ENCODE measurements around the gene HDHD3.

The HDHD3 gene

DNA sequence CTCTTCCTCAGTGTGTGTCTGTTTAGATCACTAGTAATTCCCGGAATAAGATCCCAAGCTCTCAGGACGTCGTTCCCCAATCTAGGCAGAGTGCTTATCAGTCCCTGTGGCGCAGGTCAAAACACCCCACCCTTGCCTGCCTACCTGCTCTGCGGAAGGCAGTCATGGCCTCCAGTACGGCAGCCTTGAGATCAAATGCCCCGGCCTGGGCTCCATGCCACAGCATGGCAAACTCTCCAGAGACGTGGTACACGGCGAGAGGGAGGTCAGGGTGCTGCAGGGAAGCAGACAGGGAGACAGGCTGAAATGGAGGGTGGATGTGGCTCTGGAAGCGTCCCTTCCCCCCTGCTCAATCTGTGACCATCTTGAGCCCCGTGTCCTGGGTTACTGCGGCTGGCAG is 12.0 kb upstream of the HDHD3 start:
- Histone ChIP-seq H3K4me3 (ENCODE audit: low read length) (no peak overlapping the region), H3F3A (ENCODE audit: insufficient read depth, low read length) (no peaks in the 10 kb centered on the region), H3K36me3 (replicated peaks; ENCODE audit: insufficient read depth, low read length) (no peaks in the 10 kb centered on the region), H3K4me1 (ENCODE audit: low read length) (no peaks in the 10 kb centered on the region), H3K9me3 (replicated peaks; ENCODE audit: insufficient read depth, low read length) (no peaks in the 10 kb centered on the region), H3K4me2 (ENCODE audit: low read depth, low read length) (no peak overlapping the region), H3K9ac (ENCODE audit: low read length) (no peak overlapping the region), H3K27me3 (replicated peaks; ENCODE audit: insufficient read depth, low read length) (no peaks in the 10 kb centered on the region), H4K20me1 (ENCODE audit: insufficient read depth, low read length) (no peaks in the 10 kb centered on the region), H3K27ac (ENCODE audit: low read length) (no peak overlapping the region), H3K79me2 (ENCODE audit: low read length) (no peaks in the 10 kb centered on the region), H3K9me2 (replicated peaks; ENCODE audit: insufficient read depth, low read length) (no peaks in the 10 kb centered on the region), H2AFZ (ENCODE audit: low read length) (no peak overlapping the region)
- TF ChIP-seq EZH2 (optimal IDR thresholded peaks at IDR 0.05; ENCODE audit: low read depth, low read length), result no peak
- no peak for TF ChIP-seq EZH2phosphoT487 (IDR thresholded peaks at IDR 0.05; ENCODE audit: low read length)
- TF ChIP-seq, protein P1, sequence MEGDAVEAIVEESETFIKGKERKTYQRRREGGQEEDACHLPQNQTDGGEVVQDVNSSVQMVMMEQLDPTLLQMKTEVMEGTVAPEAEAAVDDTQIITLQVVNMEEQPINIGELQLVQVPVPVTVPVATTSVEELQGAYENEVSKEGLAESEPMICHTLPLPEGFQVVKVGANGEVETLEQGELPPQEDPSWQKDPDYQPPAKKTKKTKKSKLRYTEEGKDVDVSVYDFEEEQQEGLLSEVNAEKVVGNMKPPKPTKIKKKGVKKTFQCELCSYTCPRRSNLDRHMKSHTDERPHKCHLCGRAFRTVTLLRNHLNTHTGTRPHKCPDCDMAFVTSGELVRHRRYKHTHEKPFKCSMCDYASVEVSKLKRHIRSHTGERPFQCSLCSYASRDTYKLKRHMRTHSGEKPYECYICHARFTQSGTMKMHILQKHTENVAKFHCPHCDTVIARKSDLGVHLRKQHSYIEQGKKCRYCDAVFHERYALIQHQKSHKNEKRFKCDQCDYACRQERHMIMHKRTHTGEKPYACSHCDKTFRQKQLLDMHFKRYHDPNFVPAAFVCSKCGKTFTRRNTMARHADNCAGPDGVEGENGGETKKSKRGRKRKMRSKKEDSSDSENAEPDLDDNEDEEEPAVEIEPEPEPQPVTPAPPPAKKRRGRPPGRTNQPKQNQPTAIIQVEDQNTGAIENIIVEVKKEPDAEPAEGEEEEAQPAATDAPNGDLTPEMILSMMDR (IDR thresholded peaks at IDR 0.05; ENCODE audit: low read length), result no peak
- no peak for DNase-seq

DNA sequence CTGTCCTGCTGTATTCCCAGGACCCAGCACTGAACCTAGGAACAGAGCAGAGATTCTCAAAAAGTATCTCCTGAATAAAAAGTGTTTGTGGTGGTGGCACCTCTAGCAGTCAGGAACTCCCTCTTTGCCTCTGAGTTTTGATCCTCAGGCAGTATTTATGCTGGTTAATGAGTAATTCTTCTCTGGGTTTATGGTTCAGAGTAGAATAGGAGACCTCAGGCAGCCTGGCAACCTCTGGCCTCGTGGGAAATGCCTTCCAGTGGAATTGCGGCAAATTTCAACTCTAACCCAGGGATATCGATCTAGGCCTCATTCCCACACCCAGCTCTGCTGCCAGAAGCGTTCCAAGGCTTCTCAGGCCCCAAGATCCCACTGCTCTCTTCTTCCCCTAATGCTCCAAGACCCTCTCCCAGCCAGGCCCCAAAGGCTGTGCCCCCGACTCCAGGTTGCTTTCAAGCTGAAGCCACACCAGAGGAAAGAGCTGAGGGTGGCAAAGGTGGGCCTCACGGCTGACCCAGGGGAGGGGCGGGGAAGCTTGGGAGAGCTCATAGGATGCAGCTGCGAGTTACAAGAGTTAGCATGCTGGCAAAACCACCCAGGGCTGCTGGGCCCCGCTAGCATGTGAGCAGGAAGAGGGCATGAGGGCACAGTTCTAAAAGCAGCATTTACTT is 10.9 kb upstream of the HDHD3 start:
- no peak overlapping the region for H3K9ac ChIP-seq (ENCODE audit: low read length)
- H3K4me2 ChIP-seq (ENCODE audit: low read depth, low read length), result no peak overlapping the region
- H3F3A ChIP-seq (ENCODE audit: insufficient read depth, low read length), result no peaks in the 10 kb centered on the region
- no peak overlapping the region for H3K27ac ChIP-seq (ENCODE audit: low read length)
- no peak for TF ChIP-seq EZH2 (optimal IDR thresholded peaks at IDR 0.05; ENCODE audit: low read depth, low read length)
- no peak overlapping the region for H2AFZ ChIP-seq (ENCODE audit: low read length)
- no peaks in the 10 kb centered on the region for H3K36me3 ChIP-seq (replicated peaks; ENCODE audit: insufficient read depth, low read length)
- H3K27me3 ChIP-seq (replicated peaks; ENCODE audit: insufficient read depth, low read length), result no peaks in the 10 kb centered on the region
- no peaks in the 10 kb centered on the region for H3K4me1 ChIP-seq (ENCODE audit: low read length)
- H3K79me2 ChIP-seq (ENCODE audit: low read length), result no peaks in the 10 kb centered on the region
- no peaks in the 10 kb centered on the region for H3K9me2 ChIP-seq (replicated peaks; ENCODE audit: insufficient read depth, low read length)
- no peaks in the 10 kb centered on the region for H4K20me1 ChIP-seq (ENCODE audit: insufficient read depth, low read length)
- no peak overlapping the region for H3K4me3 ChIP-seq (ENCODE audit: low read length)
- DNase-seq, result no peak
- no peaks in the 10 kb centered on the region for H3K9me3 ChIP-seq (replicated peaks; ENCODE audit: insufficient read depth, low read length)

DNA sequence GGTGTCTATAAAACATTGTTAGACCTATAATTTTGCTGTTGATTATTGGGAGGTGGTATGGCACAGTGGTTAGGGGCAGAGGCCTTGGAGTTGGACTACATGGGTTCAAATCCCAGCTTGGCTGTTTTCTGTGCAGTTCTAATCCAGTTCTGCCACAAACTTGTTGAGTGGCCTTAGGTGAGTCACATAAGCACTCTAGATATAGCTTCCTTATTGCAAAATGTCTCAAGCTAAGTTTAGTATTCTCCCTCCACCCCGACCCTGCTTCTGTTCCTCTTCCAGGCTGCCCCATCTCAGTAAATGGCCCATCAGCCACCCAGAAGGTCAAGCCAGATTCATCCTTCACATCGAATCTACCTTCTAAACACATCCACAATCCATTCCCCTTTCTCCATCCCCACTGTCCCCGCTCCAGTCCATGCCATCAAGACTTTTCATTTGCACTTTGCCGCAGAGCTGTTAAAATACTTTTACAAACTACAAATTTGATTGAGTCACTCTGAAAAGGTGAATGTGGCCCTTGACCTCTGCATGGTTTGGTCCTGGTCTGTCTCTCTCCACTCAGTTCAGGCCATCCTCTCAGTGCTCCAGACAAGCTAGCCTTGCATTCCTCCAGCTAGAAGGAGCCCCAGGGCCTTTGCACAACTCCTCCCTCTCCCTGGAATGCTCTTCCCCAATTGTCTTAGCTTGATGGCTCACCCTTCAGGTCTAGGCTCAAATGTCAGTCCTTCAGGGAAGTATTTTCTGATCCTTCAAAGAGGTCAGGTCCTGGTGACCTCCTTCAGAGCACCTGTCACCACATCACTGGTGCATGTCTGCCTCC is 10.0 kb upstream of the HDHD3 start:
- Histone ChIP-seq H3K79me2 (ENCODE audit: low read length) (no peaks in the 10 kb centered on the region), H3K36me3 (replicated peaks; ENCODE audit: insufficient read depth, low read length) (no peaks in the 10 kb centered on the region), H3K4me3 (ENCODE audit: low read length) (no peak overlapping the region), H3K27ac (ENCODE audit: low read length) (no peak overlapping the region), H3F3A (ENCODE audit: insufficient read depth, low read length) (no peaks in the 10 kb centered on the region), H3K4me1 (ENCODE audit: low read length) (no peaks in the 10 kb centered on the region), H3K9me3 (replicated peaks; ENCODE audit: insufficient read depth, low read length) (no peaks in the 10 kb centered on the region), H3K4me2 (ENCODE audit: low read depth, low read length) (no peak overlapping the region), H2AFZ (ENCODE audit: low read length) (no peak overlapping the region), H3K9ac (ENCODE audit: low read length) (no peak overlapping the region), H3K27me3 (replicated peaks; ENCODE audit: insufficient read depth, low read length) (no peaks in the 10 kb centered on the region), H4K20me1 (ENCODE audit: insufficient read depth, low read length) (no peaks in the 10 kb centered on the region), H3K9me2 (replicated peaks; ENCODE audit: insufficient read depth, low read length) (no peaks in the 10 kb centered on the region)
- TF ChIP-seq, protein P1 (IDR thresholded peaks at IDR 0.05; ENCODE audit: low read length), result no peak
- TF ChIP-seq EZH2 (optimal IDR thresholded peaks at IDR 0.05; ENCODE audit: low read depth, low read length) (no peak), EZH2phosphoT487 (IDR thresholded peaks at IDR 0.05; ENCODE audit: low read length) (no peak)
- DNase-seq, result no peak

Data from MM.1S (cell line).